Stimulated activated effector memory CD8-positive, alpha-beta T cell treated with anti-CD3 and anti-CD28 coated beads, Interleukin-12 subunit alpha, Interleukin-12 subunit beta, amount 100 ng/mL, for 72 hours (primary cell): ENCODE data around the gene TMC3.
A peak's percentile ranks its signal among the peaks of the same experiment; 100 is the strongest.

Experiments used
- ATAC-seq: fragments of 150-1000 bp; cut with Tn5 transposase; 2 replicates; pipeline ENCODE4 v1.10.0; 2021
- DNase-seq, 2 donors: peaks; one replicate each; pipeline ENCODE4 v3.0.0; 2021 to 2022; ENCODE audit warnings: low spot score in 2 of 2
- H3K27ac Mint-ChIP-seq: one replicate; pipeline ENCODE4 v1.8.0; 2022; ENCODE audit warnings: mild to moderate bottlenecking, mixed read lengths
- H3K36me3 Mint-ChIP-seq: one replicate; pipeline ENCODE4 v1.8.0; 2022; ENCODE audit warnings: mild to moderate bottlenecking, mixed read lengths
- H3K4me1 Mint-ChIP-seq: one replicate; pipeline ENCODE4 v1.8.0; 2022; ENCODE audit warnings: mixed read lengths
- H3K4me3 Mint-ChIP-seq: one replicate; pipeline ENCODE4 v1.8.0; 2022; ENCODE audit warnings: mild to moderate bottlenecking, mixed read lengths
- H3K9me3 Mint-ChIP-seq: one replicate; pipeline ENCODE4 v1.8.0; 2022; ENCODE audit warnings: mixed read lengths

The TMC3 gene

GRCh38 chr15:81323944-81324881 lies 49.8 kb downstream of the TMC3 start, which contains the start of gene STARD5:
Gene STARD5, minus strand, starts transcription at chr15:81324141. Its CDS starts 42 bp downstream, at chr15:81324099.
- Mint-ChIP-seq H3K4me1 (peaks cover 23% of the 10 kb centered on the region), H3K36me3 (peaks cover 20% of the 10 kb centered on the region), H3K4me3 (peak within 1 kb of the TSS; percentile 98), H3K9me3 (no peaks in the 10 kb centered on the region), H3K27ac (peak within 1 kb of the TSS; percentile 87)
- DNase-seq (peak; percentile 89 to 96), ATAC-seq (peak; percentile 100)

DNA sequence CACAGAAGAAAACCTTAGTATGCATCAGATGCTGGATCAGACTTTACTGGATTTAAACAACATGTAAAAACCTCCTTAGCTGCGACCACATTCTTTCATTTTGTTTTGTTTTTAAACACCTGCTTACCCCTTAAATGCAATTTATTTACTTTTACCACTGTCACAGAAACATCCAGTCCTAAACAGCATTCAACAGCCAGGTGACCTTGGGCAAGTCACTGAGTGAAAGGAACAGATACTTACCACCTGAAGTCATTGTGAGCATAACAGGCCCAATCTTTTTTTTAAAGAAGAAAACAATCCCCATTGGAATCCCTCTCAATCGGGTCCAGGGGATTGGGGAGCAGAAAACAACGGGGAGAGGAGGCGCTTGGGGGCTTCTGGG lies 50.5 kb downstream of the TMC3 start:
- peaks cover 20% of the 10 kb centered on the region for H3K36me3 Mint-ChIP-seq
- H3K4me1 Mint-ChIP-seq = peaks cover 23% of the 10 kb centered on the region
- ATAC-seq = no peak

DNA sequence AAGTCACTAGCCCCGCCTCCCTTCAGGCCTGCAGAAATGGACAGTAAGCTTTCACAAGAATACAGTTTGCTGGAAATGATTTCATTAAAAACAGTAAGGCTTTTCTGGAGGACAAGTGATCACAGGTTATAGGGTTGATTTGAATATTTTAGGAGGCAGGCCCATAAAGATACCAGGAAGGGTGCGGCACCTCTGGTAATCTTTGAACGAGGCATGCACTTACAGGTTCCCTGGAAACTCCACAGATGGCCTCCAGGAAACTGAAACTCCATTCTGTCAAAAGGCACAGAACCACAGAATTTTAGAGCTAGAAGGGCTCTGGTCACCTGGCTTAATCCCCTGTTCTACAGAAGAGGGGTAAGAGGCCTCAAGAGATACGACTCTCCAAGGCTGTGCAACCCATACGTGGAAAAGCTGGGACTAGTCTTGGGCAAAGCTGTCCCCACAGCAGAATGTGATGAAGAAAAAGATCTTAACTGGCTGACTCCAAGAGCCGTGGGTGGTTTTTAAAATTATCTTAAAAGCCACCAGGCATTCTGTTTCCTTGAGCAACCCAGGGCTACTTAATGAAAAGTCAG lies 51.2 kb downstream of the TMC3 start:
- Mint-ChIP-seq H3K4me1 (peaks cover 23% of the 10 kb centered on the region), H3K4me3 (peak overlapping the region; percentile 98), H3K27ac (no peak overlapping the region), H3K9me3 (no peaks in the 10 kb centered on the region), H3K36me3 (peaks cover 26% of the 10 kb centered on the region)
- ATAC-seq (no peak), DNase-seq (no peak)

More for the DNA sequence above, 50.5 kb downstream of the TMC3 start:
- DNase-seq = no peak
- Mint-ChIP-seq H3K9me3 (no peaks in the 10 kb centered on the region), H3K4me3 (peak overlapping the region; percentile 98), H3K27ac (peak overlapping the region; percentile 87)

- H3K4me3 Mint-ChIP-seq = no peak overlapping the region
- peaks cover 34% of the 10 kb centered on the region for H3K36me3 Mint-ChIP-seq
- ATAC-seq = no peak
- peaks cover 24% of the 10 kb centered on the region for H3K4me1 Mint-ChIP-seq
- DNase-seq = no peak
- H3K27ac Mint-ChIP-seq = no peak overlapping the region
- H3K9me3 Mint-ChIP-seq = no peaks in the 10 kb centered on the region
Observed at GRCh38 chr15:81321667-81322066, 52.3 kb downstream of the TMC3 start.

GRCh38 chr15:81317642-81318017 lies 56.4 kb downstream of the TMC3 start:
- Mint-ChIP-seq H3K36me3 (peaks cover 56% of the 10 kb centered on the region), H3K4me3 (no peak overlapping the region), H3K9me3 (no peaks in the 10 kb centered on the region), H3K4me1 (peaks cover 40% of the 10 kb centered on the region), H3K27ac (peak overlapping the region; percentile 88)
- no peak for ATAC-seq
- no peak for DNase-seq

DNA sequence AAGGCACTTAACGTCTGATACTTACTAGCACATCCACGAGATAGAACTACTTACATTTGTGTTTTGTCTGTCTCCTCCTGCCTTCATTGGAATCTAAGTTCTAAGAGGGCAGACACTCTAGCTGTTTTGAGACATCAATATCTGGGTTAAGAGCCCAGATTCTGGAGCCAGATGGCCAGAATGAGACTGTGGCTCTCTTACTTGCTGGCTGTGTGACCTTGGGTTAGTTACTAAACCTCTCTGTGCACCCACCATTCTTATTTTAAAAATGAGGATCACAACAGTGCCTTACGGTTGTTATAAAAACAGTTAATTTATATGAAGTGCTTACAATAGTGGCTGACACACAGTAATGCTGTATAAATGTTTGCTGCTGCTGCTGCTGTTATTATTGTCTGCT lies 57.7 kb downstream of the TMC3 start:
- H3K9me3 Mint-ChIP-seq = no peaks in the 10 kb centered on the region
- peak overlapping the region; percentile 88 for H3K27ac Mint-ChIP-seq
- H3K36me3 Mint-ChIP-seq = peaks cover 59% of the 10 kb centered on the region
- H3K4me3 Mint-ChIP-seq = peak overlapping the region; percentile 38
- peaks cover 49% of the 10 kb centered on the region for H3K4me1 Mint-ChIP-seq
- DNase-seq (no peak), ATAC-seq (no peak)

- peak; percentile 86 for ATAC-seq
- DNase-seq = peak in 1 of 2 donors; percentile 66
- H3K9me3 Mint-ChIP-seq = no peaks in the 10 kb centered on the region
- H3K4me1 Mint-ChIP-seq = peaks cover 51% of the 10 kb centered on the region
- peaks cover 52% of the 10 kb centered on the region for H3K36me3 Mint-ChIP-seq
- peak overlapping the region; percentile 88 for H3K27ac Mint-ChIP-seq
- H3K4me3 Mint-ChIP-seq = peak overlapping the region; percentile 38
Observed at GRCh38 chr15:81315452-81316175, 58.4 kb downstream of the TMC3 start.

DNA sequence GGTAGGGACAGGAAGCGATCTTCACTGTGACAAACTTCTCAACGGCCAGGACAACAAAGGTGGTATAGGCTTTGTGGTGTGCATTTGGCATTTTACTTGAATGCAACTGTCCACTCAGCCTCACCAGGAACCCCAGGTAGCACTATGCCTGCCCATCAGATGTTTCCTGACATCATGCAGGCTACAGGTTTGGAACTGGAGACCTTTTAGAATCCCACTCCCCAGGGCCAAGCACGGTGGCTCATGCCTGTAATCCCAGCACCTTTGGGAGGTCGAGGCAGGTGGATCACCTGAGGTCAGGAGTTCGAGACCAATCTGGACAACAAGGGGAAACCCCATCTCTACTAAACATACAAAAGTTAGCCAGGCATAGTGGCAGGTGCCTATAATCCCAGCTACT lies 59.6 kb downstream of the TMC3 start:
- H3K9me3 Mint-ChIP-seq = no peaks in the 10 kb centered on the region
- DNase-seq (no peak), ATAC-seq (no peak)
- peaks cover 51% of the 10 kb centered on the region for H3K36me3 Mint-ChIP-seq
- no peak overlapping the region for H3K4me3 Mint-ChIP-seq
- H3K4me1 Mint-ChIP-seq = peaks cover 51% of the 10 kb centered on the region
- H3K27ac Mint-ChIP-seq = no peak overlapping the region

GRCh38 chr15:81313686-81314085 lies 60.3 kb downstream of the TMC3 start:
- no peak overlapping the region for H3K27ac Mint-ChIP-seq
- H3K36me3 Mint-ChIP-seq = peaks cover 58% of the 10 kb centered on the region
- DNase-seq (no peak), ATAC-seq (no peak)
- H3K4me1 Mint-ChIP-seq = peaks cover 51% of the 10 kb centered on the region
- H3K4me3 Mint-ChIP-seq = no peak overlapping the region
- H3K9me3 Mint-ChIP-seq = no peaks in the 10 kb centered on the region

GRCh38 chr15:81312790-81313543 lies 61.0 kb downstream of the TMC3 start:
- H3K4me1 Mint-ChIP-seq = peaks cover 51% of the 10 kb centered on the region
- H3K4me3 Mint-ChIP-seq = no peak overlapping the region
- H3K9me3 Mint-ChIP-seq = no peaks in the 10 kb centered on the region
- peak overlapping the region; percentile 55 for H3K27ac Mint-ChIP-seq
- H3K36me3 Mint-ChIP-seq = peaks cover 61% of the 10 kb centered on the region
- DNase-seq = no peak
- ATAC-seq = no peak

- ATAC-seq = peak; percentile 4
- no peak overlapping the region for H3K4me3 Mint-ChIP-seq
- no peak for DNase-seq
- H3K27ac Mint-ChIP-seq = peak overlapping the region; percentile 55
- H3K36me3 Mint-ChIP-seq = peaks cover 64% of the 10 kb centered on the region
- no peaks in the 10 kb centered on the region for H3K9me3 Mint-ChIP-seq
- H3K4me1 Mint-ChIP-seq = peaks cover 56% of the 10 kb centered on the region
Observed at GRCh38 chr15:81311752-81312464, 62.1 kb downstream of the TMC3 start.

GRCh38 chr15:81310480-81310879 lies 63.5 kb downstream of the TMC3 start:
- Mint-ChIP-seq H3K4me1 (peaks cover 55% of the 10 kb centered on the region), H3K27ac (peak overlapping the region; percentile 55), H3K9me3 (no peaks in the 10 kb centered on the region), H3K4me3 (no peak overlapping the region), H3K36me3 (peaks cover 72% of the 10 kb centered on the region)
- no peak for DNase-seq
- ATAC-seq = no peak

DNA sequence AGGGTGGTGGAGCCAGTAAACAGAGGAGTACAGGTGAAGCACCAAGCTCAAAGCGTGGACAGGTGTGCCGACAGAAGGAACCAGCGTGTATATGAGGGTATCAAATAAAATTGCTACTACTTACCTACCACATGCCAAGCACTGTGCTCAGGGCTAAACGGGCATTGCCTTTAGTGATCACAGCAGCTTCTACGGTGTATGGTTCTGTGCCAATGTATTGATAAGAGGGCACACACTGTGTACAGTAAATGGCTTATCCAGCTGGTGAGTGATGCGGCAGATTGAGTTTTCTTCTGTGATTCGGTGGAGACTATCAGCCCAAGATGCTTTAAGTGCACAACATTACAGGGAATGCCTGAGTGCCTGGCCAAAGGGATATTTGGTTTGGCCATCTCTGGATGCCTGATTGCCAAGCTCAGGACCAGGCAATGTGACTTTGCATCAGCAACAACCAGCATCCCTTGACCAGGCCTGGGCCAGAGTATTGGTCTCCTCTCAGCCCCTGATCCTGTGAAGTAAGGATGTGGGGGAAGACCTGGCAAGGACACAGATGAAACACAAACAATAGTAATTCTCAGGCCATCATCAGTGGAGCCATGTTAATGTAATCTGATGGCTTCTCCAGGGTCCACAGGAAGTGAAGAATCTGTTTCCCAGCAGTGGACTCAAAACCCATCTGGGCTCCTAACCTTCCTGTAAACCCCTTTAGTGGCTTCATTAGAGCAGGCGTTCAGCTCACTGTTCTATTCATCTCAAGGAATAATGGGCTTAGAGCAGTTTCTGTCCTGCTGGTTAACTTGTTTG lies 64.2 kb downstream of the TMC3 start:
- H3K27ac Mint-ChIP-seq = peak overlapping the region; percentile 55
- peaks cover 72% of the 10 kb centered on the region for H3K36me3 Mint-ChIP-seq
- H3K4me1 Mint-ChIP-seq = peaks cover 51% of the 10 kb centered on the region
- no peak overlapping the region for H3K4me3 Mint-ChIP-seq
- ATAC-seq (no peak), DNase-seq (no peak)
- H3K9me3 Mint-ChIP-seq = no peaks in the 10 kb centered on the region

DNA sequence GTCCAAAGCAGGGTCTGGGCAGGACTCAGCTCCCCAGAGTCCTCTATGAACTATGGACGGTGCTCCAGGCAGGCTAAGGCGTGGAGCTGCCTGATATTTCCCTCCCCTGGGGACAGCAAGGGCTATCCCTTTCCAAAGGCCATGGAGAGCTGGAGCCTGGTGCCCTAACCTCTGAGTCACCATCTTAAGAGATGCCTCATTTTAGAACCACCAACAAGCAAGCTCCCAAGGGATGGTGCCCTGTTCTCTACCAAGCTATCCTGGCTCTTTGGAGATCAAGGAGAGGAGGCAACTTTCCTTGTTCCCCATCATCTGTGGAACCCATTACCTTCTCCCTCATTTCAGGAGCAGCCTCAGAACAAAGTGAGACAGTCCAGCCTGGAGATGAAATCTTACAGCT lies 65.8 kb downstream of the TMC3 start:
- Mint-ChIP-seq H3K27ac (no peak overlapping the region), H3K4me3 (no peak overlapping the region), H3K4me1 (peaks cover 57% of the 10 kb centered on the region), H3K9me3 (no peaks in the 10 kb centered on the region), H3K36me3 (peaks cover 80% of the 10 kb centered on the region)
- no peak for ATAC-seq
- no peak for DNase-seq
